Measurements from ENCODE around the gene ANKS1B. TPM values are rescaled to one million over a fixed set of nuclear protein-coding genes. Genes with fewer than 3 reads are reported as not detected.

Gene ANKS1B
- total RNA-seq, 4 donors from 2014 or later: 14.0 to 38.4 (median 28.6) TPM

DNA sequence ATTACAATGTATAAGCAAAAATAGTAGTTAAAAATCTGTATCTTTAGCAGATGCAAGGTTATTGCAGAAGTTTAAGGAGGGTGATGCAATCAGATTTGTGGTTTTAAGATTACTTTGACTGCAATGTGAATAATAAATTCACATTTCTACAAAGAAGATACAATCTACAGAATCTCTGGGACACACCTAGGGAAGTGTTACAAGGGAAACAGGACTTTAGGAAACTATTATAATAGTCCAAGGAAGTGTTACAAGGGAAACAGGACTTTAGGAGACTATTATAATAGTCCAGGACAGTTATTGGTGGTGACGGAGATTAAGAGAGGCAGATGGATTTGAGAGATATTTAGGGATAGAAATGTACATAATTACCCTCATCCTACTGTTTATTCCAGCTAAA lies 491.5 kb downstream of the ANKS1B start:
- H3K4me3 ChIP-seq: no peak overlapping the region
- DNase-seq (ENCODE audit: low spot score in 2 of 2): no peak
- no peaks in the 10 kb centered on the region for H3K27me3 ChIP-seq
- no peaks in the 10 kb centered on the region for H3K36me3 ChIP-seq
- H3K4me1 ChIP-seq: no peaks in the 10 kb centered on the region
- no peak overlapping the region for H3K27ac ChIP-seq
- peaks cover 0 to 6% (median 0%) of the 10 kb centered on the region in 4 donors for H3K9me3 ChIP-seq
- 79 to 83% methylated on average over 1 of the region's 1 CpG for WGBS, 2 donors
- TF ChIP-seq EP300 (IDR thresholded peaks at IDR 0.05) (no peak), POLR2A (IDR thresholded peaks at IDR 0.05) (no peak)
- TF ChIP-seq, protein P1, sequence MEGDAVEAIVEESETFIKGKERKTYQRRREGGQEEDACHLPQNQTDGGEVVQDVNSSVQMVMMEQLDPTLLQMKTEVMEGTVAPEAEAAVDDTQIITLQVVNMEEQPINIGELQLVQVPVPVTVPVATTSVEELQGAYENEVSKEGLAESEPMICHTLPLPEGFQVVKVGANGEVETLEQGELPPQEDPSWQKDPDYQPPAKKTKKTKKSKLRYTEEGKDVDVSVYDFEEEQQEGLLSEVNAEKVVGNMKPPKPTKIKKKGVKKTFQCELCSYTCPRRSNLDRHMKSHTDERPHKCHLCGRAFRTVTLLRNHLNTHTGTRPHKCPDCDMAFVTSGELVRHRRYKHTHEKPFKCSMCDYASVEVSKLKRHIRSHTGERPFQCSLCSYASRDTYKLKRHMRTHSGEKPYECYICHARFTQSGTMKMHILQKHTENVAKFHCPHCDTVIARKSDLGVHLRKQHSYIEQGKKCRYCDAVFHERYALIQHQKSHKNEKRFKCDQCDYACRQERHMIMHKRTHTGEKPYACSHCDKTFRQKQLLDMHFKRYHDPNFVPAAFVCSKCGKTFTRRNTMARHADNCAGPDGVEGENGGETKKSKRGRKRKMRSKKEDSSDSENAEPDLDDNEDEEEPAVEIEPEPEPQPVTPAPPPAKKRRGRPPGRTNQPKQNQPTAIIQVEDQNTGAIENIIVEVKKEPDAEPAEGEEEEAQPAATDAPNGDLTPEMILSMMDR (IDR thresholded peaks at IDR 0.05): no peak

DNA sequence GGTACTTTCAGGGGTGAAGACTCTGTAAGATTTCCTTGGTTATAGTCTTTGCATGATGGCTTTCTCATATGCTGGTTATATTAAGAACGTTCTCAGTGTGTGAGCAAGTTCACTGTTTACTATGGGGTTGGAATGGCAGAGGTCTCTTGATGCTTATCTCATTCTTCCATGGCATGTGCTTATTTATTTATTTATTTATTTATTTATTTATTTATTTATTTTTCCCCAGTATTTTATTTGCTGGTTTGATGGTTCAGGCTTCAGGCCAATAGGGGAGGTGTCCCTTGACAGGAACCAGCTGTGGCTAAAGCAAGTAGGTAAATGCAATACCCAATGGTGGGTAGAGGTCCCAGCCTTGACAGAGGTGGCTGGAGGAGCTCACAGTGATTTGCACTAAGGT lies 498.5 kb downstream of the ANKS1B start:
- peaks cover 0 to 37% (median 2%) of the 10 kb centered on the region in 4 donors for H3K9me3 ChIP-seq
- no peak overlapping the region for H3K27ac ChIP-seq
- TF ChIP-seq POLR2A (IDR thresholded peaks at IDR 0.05): no peak
- TF ChIP-seq EP300 (IDR thresholded peaks at IDR 0.05): no peak
- TF ChIP-seq, protein P1 (IDR thresholded peaks at IDR 0.05): no peak
- H3K27me3 ChIP-seq: no peaks in the 10 kb centered on the region
- WGBS, 2 donors: 85 to 91% methylated on average over 1 of the region's 1 CpG
- no peaks in the 10 kb centered on the region for H3K36me3 ChIP-seq
- H3K4me3 ChIP-seq: no peak overlapping the region
- H3K4me1 ChIP-seq: no peaks in the 10 kb centered on the region
- DNase-seq (ENCODE audit: low spot score in 2 of 2): no peak

DNA sequence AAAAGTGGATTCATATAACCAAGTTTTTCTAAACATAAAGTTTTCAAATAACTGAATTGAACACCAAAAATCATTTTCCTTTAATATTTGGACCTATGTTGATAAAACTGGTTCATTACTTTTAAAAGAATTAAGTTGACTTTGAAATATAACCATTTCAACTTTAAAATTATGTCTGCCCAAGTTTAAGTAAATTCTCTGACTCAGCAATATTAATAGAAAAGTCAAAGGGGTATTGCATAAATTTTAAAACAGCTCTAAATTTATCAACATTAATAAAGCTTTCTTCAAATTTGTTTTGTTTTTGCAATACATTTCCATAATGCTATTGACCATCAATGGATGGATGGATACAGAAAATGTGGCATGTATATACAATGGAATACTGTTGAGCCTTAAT lies 505.6 kb downstream of the ANKS1B start:
- Histone ChIP-seq H3K9me3 (peaks cover 0 to 23% (median 1%) of the 10 kb centered on the region in 4 donors), H3K27ac (no peak overlapping the region), H3K4me3 (no peak overlapping the region), H3K27me3 (no peaks in the 10 kb centered on the region), H3K4me1 (no peaks in the 10 kb centered on the region), H3K36me3 (no peaks in the 10 kb centered on the region)
- DNase-seq (ENCODE audit: low spot score in 2 of 2): no peak
- TF ChIP-seq, protein P1 (IDR thresholded peaks at IDR 0.05): no peak
- TF ChIP-seq EP300 (IDR thresholded peaks at IDR 0.05) (no peak), POLR2A (IDR thresholded peaks at IDR 0.05) (no peak)

DNA sequence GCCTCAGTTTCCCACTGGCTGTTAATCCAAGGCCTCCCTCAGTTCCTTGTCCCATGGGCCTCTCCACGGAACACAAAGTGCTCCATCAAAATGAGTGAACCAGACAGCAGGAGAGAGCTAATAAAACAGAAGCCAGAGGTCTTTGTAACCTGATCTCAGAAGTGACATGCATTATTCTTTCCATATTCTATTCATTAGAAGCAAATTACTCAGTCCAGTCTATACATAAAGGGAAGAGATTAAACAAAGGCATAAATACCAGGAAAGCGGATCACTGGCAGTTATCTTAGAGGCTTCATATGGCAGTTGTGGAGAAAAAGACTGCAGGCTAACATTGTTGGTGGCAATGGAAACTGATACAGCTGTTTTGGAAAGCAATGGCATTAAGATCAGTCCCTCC lies 507.8 kb downstream of the ANKS1B start:
- Histone ChIP-seq H3K27ac (no peak overlapping the region), H3K4me3 (no peak overlapping the region), H3K27me3 (no peaks in the 10 kb centered on the region), H3K36me3 (no peaks in the 10 kb centered on the region), H3K9me3 (peaks cover 0 to 8% (median 1%) of the 10 kb centered on the region in 4 donors), H3K4me1 (no peaks in the 10 kb centered on the region)
- WGBS, 2 donors: 73 to 80% methylated on average over 2 of the region's 2 CpGs
- TF ChIP-seq EP300 (IDR thresholded peaks at IDR 0.05): no peak
- TF ChIP-seq, protein P1 (IDR thresholded peaks at IDR 0.05): no peak
- no peak for TF ChIP-seq POLR2A (IDR thresholded peaks at IDR 0.05)
- DNase-seq (ENCODE audit: low spot score in 2 of 2): no peak

DNA sequence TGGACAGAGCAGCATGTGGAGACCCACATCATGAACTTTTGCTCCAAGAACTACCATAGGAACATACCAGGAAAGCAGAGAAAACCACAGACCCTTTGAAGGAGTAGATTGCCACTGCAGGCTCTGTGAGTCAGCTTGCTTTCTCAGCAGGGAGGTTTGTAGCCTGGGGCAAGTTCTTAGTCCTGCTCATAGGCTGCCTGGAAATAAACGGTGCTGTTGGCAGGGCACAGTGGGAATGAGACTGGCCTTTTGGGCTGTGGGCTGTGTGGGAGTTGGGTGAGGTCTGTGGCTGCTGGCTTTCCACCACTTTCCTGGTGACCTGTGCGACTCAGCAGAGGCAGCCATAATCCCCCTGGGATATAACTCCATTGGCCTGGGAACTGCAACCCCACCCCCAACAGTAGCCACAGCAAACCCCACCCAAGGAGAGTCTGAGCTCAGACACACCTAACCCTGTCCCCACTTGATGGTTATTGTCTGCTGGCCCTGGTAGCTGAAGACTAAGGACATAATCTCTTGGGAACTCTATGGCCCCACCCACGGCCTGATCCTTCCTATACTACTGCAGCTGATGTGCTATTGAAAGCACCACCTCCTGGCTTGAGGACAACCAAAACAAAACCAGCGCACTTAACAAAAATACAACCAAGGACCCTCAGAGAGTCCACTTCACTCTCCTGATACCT lies 529.2 kb downstream of the ANKS1B start:
- DNase-seq (ENCODE audit: low spot score in 2 of 2): no peak
- WGBS, 2 donors: 58 to 74% methylated on average over 4 of the region's 4 CpGs

More for the DNA sequence above, 529.2 kb downstream of the ANKS1B start:
- Histone ChIP-seq H3K9me3 (peaks cover 0 to 31% (median 6%) of the 10 kb centered on the region in 4 donors), H3K4me1 (peaks cover 0 to 8% (median 0%) of the 10 kb centered on the region in 4 donors), H3K4me3 (no peak overlapping the region), H3K27me3 (no peaks in the 10 kb centered on the region), H3K27ac (no peak overlapping the region), H3K36me3 (no peaks in the 10 kb centered on the region)
- TF ChIP-seq EP300 (IDR thresholded peaks at IDR 0.05): no peak
- TF ChIP-seq, protein P1 (IDR thresholded peaks at IDR 0.05): no peak
- no peak for TF ChIP-seq POLR2A (IDR thresholded peaks at IDR 0.05)
